HS-27A (cell line): Measurements from ENCODE around the gene SLC39A5.
"Not testable (repeated sequence)": the region's sequence is repeated elsewhere in the genome, so short reads cannot be mapped to it uniquely, and the experiment has no call there.

Source experiments
- DNase-seq: peaks from one replicate; pipeline ENCODE4 v3.0.0-alpha.2; 2012; ENCODE audit warnings: low read depth, missing footprints

The SLC39A5 gene

DNA sequence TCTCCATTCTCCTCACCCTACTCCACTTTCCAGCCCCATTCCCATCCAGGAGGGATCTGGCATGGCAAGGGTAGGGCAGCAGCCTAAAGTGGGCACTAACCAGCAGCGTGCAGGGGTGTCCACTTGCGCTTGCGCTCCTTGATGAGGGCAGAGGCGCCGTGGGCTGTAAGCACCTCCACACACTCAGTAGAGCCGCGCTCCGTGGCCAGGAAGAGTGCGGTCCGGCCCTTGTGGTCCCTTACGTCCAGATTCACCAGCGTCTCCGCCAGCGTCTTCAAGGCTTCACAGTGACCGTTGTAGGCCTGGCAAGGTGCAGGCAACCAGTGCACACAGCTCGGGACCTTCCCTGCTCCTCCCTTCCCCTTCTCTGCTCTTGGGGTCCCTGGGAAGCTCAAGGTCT, 18.1 kb downstream of the SLC39A5 start:
- DNase-seq, result no peak

- DNase-seq, result no peak
These were observed 18.9 kb downstream of the SLC39A5 start for GRCh38 chr12:56248711-56249110.

DNA sequence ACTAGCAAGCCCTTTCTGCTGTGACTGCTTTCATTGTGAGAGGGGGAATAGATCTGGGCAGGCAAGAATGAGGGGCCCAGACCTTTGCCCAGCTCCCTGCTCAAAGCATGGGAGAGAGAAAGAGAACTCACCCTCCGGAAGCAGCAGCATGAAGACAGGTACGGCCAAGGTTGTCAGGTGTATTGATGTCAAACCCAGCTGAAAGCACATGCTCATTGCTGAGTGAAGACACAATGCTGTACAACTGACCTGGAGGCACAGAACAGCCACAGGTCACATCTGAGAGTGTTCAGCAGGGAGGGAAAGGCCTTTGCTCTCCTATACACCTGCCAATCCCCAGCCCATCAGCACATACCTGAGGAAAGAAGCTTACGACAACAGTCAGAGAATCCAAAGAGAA, 22.8 kb downstream of the SLC39A5 start:
- DNase-seq, result no peak

GRCh38 chr12:56253091-56253490, 23.2 kb downstream of the SLC39A5 start:
- DNase-seq, result no peak

DNA sequence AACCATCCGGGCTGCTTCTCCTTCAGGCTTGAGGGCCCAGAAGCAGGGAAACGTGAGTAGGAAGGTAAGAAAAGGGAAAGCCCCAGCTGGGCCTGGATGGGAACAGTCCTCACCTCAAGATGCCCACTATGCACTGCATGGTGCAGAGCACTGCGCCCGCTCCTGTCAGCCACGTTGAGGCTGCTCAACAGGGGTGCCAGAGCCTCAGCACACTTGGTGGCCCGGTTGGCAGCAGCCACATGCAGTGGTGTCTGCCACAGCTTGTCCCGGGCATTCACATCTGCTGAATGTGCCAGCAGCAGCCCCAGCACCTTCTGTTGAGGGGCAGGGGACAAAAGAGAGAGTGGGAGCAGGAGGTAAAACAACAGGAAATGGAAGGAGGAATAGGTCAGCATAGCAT, 25.8 kb downstream of the SLC39A5 start:
- DNase-seq, result no peak

- no peak for DNase-seq
These were observed 26.6 kb downstream of the SLC39A5 start for GRCh38 chr12:56256326-56256960.

GRCh38 chr12:56257071-56257470, 27.2 kb downstream of the SLC39A5 start:
- DNase-seq, result no peak

DNA sequence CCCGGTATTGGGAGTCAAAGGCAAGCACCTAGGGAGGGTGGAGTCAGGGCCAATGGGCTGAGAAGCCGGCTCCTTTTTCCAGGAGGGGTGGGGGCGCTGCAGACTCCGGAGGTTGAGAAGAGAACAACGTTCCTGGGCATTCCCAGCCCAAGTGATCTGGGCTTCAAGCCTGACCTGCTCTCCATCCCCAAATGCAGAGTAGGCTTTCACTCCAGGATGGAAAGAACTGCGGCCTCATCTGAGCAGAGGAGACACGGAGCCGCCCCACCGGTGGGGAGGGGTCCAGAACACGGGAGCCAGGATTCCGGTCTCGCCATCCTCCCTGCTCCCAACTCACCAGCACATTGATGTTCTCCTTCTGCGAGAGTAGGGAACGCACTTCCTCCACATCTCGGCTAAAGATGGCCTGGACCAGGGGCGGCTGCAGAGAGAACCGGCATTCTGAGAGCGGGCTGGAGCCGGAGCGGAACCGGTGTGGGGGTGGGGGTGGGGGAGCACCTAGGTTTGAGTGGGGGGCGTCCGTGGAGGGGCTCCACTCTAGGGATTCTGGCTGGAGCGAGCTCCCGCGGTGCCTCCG, 27.7 kb downstream of the SLC39A5 start:
- DNase-seq, result no peak

GRCh38 chr12:56258068-56258819, 28.4 kb downstream of the SLC39A5 start, which contains the start of gene ANKRD52:
TSS of gene ANKRD52 (minus strand) at chr12:56258384. CDS start at chr12:56258269, 115 bp downstream.
- DNase-seq, result peak; percentile 41

GRCh38 chr12:56258820-56259183, 29.0 kb downstream of the SLC39A5 start:
- no peak for DNase-seq

- DNase-seq, result no peak
These were observed 30.5 kb downstream of the SLC39A5 start for GRCh38 chr12:56260380-56260779.

GRCh38 chr12:56260921-56261320, 31.1 kb downstream of the SLC39A5 start:
- no peak for DNase-seq

DNA sequence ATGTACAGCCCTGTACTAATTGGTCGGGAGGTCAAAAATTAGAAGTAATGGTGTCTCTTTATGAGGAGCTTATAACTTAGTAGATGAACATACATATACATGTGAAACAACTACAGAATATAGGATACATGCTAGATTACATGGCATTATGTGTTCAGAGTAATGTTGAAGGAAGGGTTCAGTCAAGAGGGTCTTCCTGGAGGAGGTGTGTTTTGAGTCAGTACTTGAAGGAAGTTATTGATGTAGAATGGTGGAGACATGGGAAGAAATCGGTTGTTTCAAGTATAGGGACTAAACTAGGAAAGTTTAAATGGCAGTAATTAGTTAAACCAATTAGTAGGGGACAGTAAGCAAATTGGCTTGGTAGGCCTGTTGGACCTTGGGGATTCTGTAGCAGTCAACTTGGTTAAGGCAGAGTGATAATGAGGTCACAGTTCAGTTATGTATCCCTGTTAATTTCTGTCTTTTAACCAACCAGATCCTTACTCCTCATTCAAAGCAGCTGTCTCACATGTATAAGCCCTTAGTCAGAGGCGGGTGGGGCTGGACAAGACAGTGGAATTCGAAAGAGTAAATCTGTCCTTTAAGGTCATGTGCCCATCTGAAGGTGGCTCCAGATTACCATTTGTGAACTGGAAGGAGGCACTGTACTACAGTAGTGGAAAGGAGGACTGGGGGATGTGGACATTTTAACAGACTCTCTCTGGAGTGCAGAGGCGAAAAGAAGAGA, 31.8 kb downstream of the SLC39A5 start:
- peak; percentile 85 for DNase-seq

DNA sequence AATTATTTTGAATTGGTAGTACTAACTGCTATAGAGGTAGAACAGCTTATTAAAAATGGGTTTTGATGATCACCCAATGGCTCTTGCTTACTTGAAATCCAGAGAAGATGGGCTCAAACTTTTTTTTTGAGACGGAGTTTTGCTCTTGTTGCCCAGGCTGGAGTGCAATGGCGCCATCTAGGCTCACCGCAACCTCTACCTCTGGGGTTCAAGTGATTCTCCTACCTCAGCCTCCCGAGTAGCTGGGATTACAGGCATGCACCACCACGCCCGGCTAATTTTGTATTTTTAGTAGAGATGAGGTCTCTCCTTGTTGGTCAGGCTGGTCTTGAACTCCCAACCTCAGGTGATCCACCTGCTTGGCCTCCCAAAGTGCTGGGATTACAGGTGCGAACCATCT, 33.1 kb downstream of the SLC39A5 start:
- DNase-seq, result not testable (repeated sequence)

DNA sequence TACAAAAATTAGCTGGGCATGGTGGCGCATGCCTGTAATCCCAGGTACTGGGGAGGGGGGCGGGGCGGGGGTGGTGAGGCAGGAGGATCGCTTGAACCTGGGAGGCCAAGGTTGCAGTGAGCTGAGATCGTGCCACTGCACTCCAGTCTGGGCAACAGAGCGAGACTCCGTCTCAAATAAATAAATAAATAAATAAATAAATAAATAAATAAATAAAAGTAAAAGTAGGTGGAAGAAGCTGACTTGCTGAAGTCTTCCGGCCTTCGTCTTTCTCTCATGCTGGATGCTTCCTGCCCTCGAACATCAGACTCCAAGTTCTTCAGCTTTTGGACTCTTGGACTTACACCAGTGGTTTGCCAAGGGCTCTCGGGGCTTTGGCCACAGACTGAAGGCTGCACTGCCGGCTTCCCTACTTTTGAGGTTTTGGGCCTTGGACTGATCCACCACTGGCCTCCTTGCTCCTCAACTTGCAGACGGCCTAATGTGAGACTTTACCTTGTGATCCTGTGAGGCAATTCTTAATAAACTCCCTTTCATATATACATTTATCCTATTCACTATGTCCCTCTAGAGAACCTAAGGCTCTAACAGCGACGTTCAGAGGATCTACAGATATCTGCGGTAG, 36.3 kb downstream of the SLC39A5 start:
- DNase-seq, result not testable (repeated sequence)

- peak; percentile 77 for DNase-seq
These were observed 37.0 kb downstream of the SLC39A5 start, which contains the start of gene COQ10A for GRCh38 chr12:56266693-56267442. TSS of gene COQ10A (plus strand) at chr12:56266942. CDS start at chr12:56267119, 177 bp downstream.

GRCh38 chr12:56267443-56268071, 37.7 kb downstream of the SLC39A5 start:
- no peak for DNase-seq

DNA sequence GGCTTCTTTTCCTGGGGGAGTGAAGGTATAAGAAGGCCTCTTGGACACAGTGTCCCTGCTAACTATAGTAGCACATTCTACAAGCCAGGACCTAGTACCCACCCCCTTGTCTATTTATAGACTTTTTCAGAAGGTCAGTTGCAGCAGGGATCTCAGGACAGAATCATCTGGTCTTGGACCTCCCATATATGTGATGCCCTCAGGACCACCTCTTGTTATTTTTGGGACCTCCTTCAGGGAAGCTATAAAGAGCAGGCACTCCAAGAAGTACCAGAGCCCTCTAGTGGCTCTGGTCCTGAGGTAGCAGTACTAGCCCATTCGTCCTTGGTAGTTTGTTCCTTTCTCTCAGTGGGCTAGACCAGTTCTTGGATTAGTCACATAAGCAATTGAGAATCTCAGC, 41.2 kb downstream of the SLC39A5 start:
- DNase-seq, result no peak

- DNase-seq, result not testable (repeated sequence)
These were observed 42.6 kb downstream of the SLC39A5 start for GRCh38 chr12:56272468-56272867.

DNA sequence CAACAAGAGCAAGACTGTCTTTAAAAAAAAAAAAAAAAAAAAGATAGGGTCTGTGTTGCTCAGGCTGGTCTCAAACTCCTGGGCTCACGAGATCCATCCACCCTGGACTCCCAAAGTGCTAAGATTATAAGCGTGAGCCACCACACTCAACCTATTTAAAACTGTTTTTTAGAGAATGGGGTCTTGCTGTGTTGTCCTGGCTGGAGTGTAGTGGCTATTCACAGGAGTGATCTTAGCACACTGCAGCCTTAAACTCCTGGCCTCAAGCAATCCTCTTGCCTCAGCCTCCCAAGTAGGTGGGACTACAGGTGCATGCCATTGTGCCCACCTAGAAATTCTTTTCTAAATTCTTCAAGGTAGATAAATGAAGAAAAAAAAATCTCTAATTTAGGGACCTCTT, 44.4 kb downstream of the SLC39A5 start:
- DNase-seq, result no peak

DNA sequence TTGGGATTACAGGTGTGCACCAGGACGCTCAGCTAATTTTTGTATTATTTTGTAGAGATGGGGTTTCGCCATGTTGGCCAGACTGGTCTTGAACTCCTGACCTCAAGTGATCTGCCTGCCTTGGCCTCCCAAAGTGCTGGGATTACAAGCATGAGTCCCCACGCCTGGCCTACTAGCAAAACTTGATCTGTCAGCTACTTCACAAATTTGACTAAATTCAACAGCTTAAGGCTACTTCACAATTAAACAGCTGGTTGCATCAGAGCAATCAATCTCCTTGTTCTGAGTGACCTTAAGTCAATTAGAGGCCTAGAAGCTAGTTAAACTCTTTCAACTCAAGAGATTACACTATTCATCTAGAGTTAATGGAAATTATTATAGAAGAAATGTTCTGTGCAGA, 49.1 kb downstream of the SLC39A5 start:
- no peak for DNase-seq
